HCT116 (cell line): Measurements from ENCODE around the gene UBAP2. TPM values are rescaled to one million over a fixed set of nuclear protein-coding genes. Genes with fewer than 3 reads are reported as not detected.

Experiments
- ATAC-seq: fragments of 200-7000 bp; cut with Tn5 transposase; 2 replicates; pipeline ENCODE4 v1.9.1; 2020; ENCODE audit warnings: mild to moderate bottlenecking, moderate library complexity
- BruUV-seq: library from RNA; stranded (reverse); fragments of 400-500 nt; replicated peaks from 2 replicates; lab custom pipeline; 2021; lab: Mats Ljungman, UMichigan
- CTCF ChIA-PET: fragments of 300-600 bp; sonication (Branson Sonifier 250); formaldehyde crosslinking; loops from one replicate; lab custom pipeline; 2021; ENCODE audit warnings: antibody characterized with exemption; lab: Charles Lee
- POLR2A ChIA-PET: fragments of 300-600, 350-600 bp; sonication (Branson Sonifier 250); formaldehyde crosslinking; loops from one replicate; lab custom pipeline; 2021; ENCODE audit warnings: antibody characterized with exemption; lab: Charles Lee
- RAD21 ChIA-PET, 2 experiments: fragments of 300-600 bp; sonication (Branson Sonifier 250); formaldehyde crosslinking; loops; one replicate each; lab custom pipeline; 2023; ENCODE audit warnings: low total read pairs in 2 of 2; ENCODE audit not compliant: uncharacterized antibody in 2 of 2, unreplicated experiment in 2 of 2, low non-redundant PET in 1 of 2; lab: Charles Lee
- DNase-seq: peaks from one replicate; pipeline ENCODE4 v3.0.0-alpha.2; 2010; ENCODE audit warnings: low read depth, low spot score
- H2AFZ ChIP-seq: fragments of 200-600 bp; shearing (Covaris generic), sonication (generic); 2 replicates; pipeline ENCODE4 v1.6.1; 2017; ENCODE audit warnings: low read depth, mixed run types, mixed read lengths, antibody characterized with exemption, low read length; ENCODE audit not compliant: poor library complexity, severe bottlenecking
- H3K27ac ChIP-seq: 2 replicates; pipeline ENCODE4 v1.5.1; 2012; ENCODE audit warnings: low read depth, low read length
- H3K27me3 ChIP-seq: fragments of 200-600 bp; sonication (generic); 2 replicates; pipeline ENCODE4 v1.6.1; 2016; ENCODE audit warnings: mixed run types, low read length, mixed read lengths; ENCODE audit not compliant: insufficient read depth
- H3K36me3 ChIP-seq, 2 experiments: fragments of 200-500 bp in 1 of 2; fragments of 200-600 bp in 1 of 2; sonication (Bioruptor generic) in 1 of 2; sonication (generic) in 1 of 2; 2 replicates each; pipeline versions ENCODE4 v1.5.1 to v1.6.1; 2014 to 2016; ENCODE audit warnings: low read length in 2 of 2, inconsistent platforms in 1 of 2, mixed read lengths in 1 of 2, mixed run types in 1 of 2; ENCODE audit not compliant: insufficient read depth in 2 of 2, control insufficient read depth in 1 of 2
- H3K4me1 ChIP-seq, 2 experiments: fragments of 200-600 bp in 1 of 2; sonication (generic) in 1 of 2; 2 replicates each; pipeline versions ENCODE4 v1.5.1 to v1.6.1; 2012 to 2017; ENCODE audit warnings: low read length in 2 of 2, inconsistent platforms in 1 of 2, mild to moderate bottlenecking in 1 of 2, mixed read lengths in 1 of 2, mixed run types in 1 of 2, moderate library complexity in 1 of 2; ENCODE audit not compliant: insufficient read depth in 2 of 2, control insufficient read depth in 1 of 2
- H3K4me2 ChIP-seq: fragments of 200-600 bp; sonication (generic); 2 replicates; pipeline ENCODE4 v1.6.1; 2017; ENCODE audit warnings: mixed run types, low read length, mixed read lengths
- H3K4me3 ChIP-seq, 2 experiments: fragments of 200-600 bp in 1 of 2; sonication (generic) in 1 of 2; replicated peaks in 1 of 2; 2 replicates each; pipeline ENCODE4 v1.5.1; 2011 to 2016; ENCODE audit warnings: low read length in 2 of 2, control low read depth in 1 of 2, low read depth in 1 of 2, mild to moderate bottlenecking in 1 of 2, mixed read lengths in 1 of 2, mixed run types in 1 of 2
- H3K79me2 ChIP-seq: fragments of 200-600 bp; sonication (generic); 2 replicates; pipeline ENCODE4 v1.6.1; 2017; ENCODE audit warnings: mild to moderate bottlenecking, mixed run types, low read length, moderate library complexity, mixed read lengths; ENCODE audit not compliant: insufficient read depth
- H3K9ac ChIP-seq: fragments of 200-600 bp; sonication (generic); 2 replicates; pipeline ENCODE4 v1.6.1; 2016; ENCODE audit warnings: low read length, mixed read lengths
- H3K9me2 ChIP-seq: fragments of 200-600 bp; sonication (generic), shearing (Covaris generic); 2 replicates; pipeline ENCODE4 v1.6.1; 2017; ENCODE audit warnings: mixed run types, mild to moderate bottlenecking, moderate library complexity; ENCODE audit not compliant: insufficient read depth
- H3K9me3 ChIP-seq, 2 experiments: fragments of 200-500 bp in 1 of 2; fragments of 200-600 bp in 1 of 2; sonication (Bioruptor generic) in 1 of 2; sonication (generic) in 1 of 2; 2 replicates each; pipeline ENCODE4 v1.6.1; 2014 to 2017; ENCODE audit warnings: low read length in 2 of 2, mixed read lengths in 2 of 2, inconsistent platforms in 1 of 2, low read depth in 1 of 2, mild to moderate bottlenecking in 1 of 2, mixed run types in 1 of 2, moderate library complexity in 1 of 2; ENCODE audit not compliant: control insufficient read depth in 1 of 2, insufficient read depth in 1 of 2
- H4K20me1 ChIP-seq: fragments of 200-600 bp; sonication (generic), shearing (Covaris generic); 2 replicates; pipeline ENCODE4 v1.6.1; 2017; ENCODE audit warnings: mixed run types, mild to moderate bottlenecking, moderate library complexity; ENCODE audit not compliant: insufficient read depth
- CEBPB ChIP-seq: IDR thresholded peaks from 2 replicates; pipeline ENCODE4 v1.6.1; 2012; ENCODE audit warnings: low read depth
- CTCF ChIP-seq, 3 experiments: fragments of 200-600 bp in 1 of 3; sonication (generic) in 1 of 3; IDR thresholded peaks in 2 of 3; conservative IDR thresholded peaks in 1 of 3; 2 replicates each; pipeline ENCODE4 v1.5.1; 2012 to 2017; ENCODE audit warnings: low read depth in 2 of 3, low read length in 2 of 3, antibody characterized with exemption in 1 of 3, borderline replicate concordance in 1 of 3, control low read depth in 1 of 3, mild to moderate bottlenecking in 1 of 3, mixed read lengths in 1 of 3, mixed run types in 1 of 3, moderate library complexity in 1 of 3; ENCODE audit not compliant: insufficient read depth in 1 of 3
- ELF1 ChIP-seq: IDR thresholded peaks from 2 replicates; pipeline ENCODE4 v1.6.1; 2012; ENCODE audit warnings: low read depth, borderline replicate concordance
- EZH2 ChIP-seq: fragments of 200-600 bp; sonication (generic); IDR thresholded peaks from 2 replicates; pipeline ENCODE4 v1.6.1; 2017; ENCODE audit warnings: antibody characterized with exemption, mixed run types
- EZH2phosphoT487 ChIP-seq: fragments of 200-600 bp; IDR thresholded peaks from 2 replicates; pipeline ENCODE4 v1.6.1; 2018; ENCODE audit warnings: antibody characterized with exemption, borderline replicate concordance
- FOSL1 ChIP-seq: IDR thresholded peaks from 2 replicates; pipeline ENCODE4 v1.6.1; 2012; ENCODE audit warnings: low read depth
- JUND ChIP-seq: IDR thresholded peaks from 2 replicates; pipeline ENCODE4 v1.6.1; 2012
- POLR2A ChIP-seq: IDR thresholded peaks from 2 replicates; pipeline ENCODE4 v1.7.0; 2011; ENCODE audit warnings: borderline replicate concordance; ENCODE audit not compliant: insufficient read depth, insufficient read length; ENCODE audit errors: extremely low read depth
- RAD21 ChIP-seq: IDR thresholded peaks from 2 replicates; pipeline ENCODE4 v1.6.1; 2012; ENCODE audit warnings: low read depth, mild to moderate bottlenecking
- SP1 ChIP-seq: IDR thresholded peaks from 2 replicates; pipeline ENCODE4 v1.6.1; 2012; ENCODE audit warnings: low read depth
- SRF ChIP-seq: IDR thresholded peaks from 2 replicates; pipeline ENCODE4 v1.6.1; 2012; ENCODE audit warnings: low read depth
- intact Hi-C: fragments of 100-400 bp; cut with micrococcal nuclease; formaldehyde crosslinking; loops from 2 replicates; pipeline ENCODE4 v1.10.0; 2022
- total RNA-seq: library from RNA; stranded (reverse); gene quantifications from one replicate; pipeline ENCODE4 v1.2.1, GENCODE V29; 2021; ENCODE audit not compliant: unreplicated experiment
- TF ChIP-seq, protein P1 (sequence below): IDR thresholded peaks from 2 replicates; pipeline ENCODE4 v1.6.1; 2012; ENCODE audit warnings: low read depth

UBAP2 gene
- total RNA-seq, 1 experiment from 2014 or later = 51.3 TPM

DNA sequence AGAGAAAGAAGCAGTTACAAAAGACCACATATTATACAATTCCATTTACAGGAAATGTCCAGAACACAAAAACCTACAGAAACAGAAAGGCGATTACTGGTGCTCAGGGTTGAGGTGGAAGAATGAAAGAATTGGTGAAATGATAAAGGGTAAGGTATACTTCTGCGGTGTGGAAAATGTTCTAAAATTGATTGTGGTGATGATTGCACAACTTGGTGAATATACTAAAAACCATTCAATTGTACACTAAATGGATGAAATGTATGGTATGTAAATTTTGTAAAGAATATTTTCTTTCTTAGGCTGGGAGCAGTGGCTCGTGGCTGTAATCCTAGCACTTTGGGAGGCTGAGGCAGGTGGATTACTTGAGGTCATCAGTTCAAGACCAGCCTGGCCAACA lies 72.3 kb downstream of the UBAP2 start:
- POLR2A ChIA-PET = no interaction called here
- CTCF ChIA-PET = no interaction called here
- RAD21 ChIA-PET = no interaction called here
- intact Hi-C loops = no loop called here
- ATAC-seq = no peak
- Histone ChIP-seq H3K4me3 (no peak overlapping the region), H3K9me2 (no peaks in the 10 kb centered on the region), H3K9ac (no peak overlapping the region), H3K4me1 (no peaks in the 10 kb centered on the region), H3K27ac (no peak overlapping the region), H3K9me3 (no peaks in the 10 kb centered on the region), H3K36me3 (peaks cover 11 to 18% of the 10 kb centered on the region in 2 experiments; a peak in 3 of 4 replicates), H3K79me2 (peaks cover 23% of the 10 kb centered on the region; the same call in 1 of the 2 replicates), H4K20me1 (peaks cover 3% of the 10 kb centered on the region; the same call in 1 of the 2 replicates), H3K4me2 (no peak overlapping the region), H2AFZ (no peak overlapping the region), H3K27me3 (no peaks in the 10 kb centered on the region)
- TF ChIP-seq FOSL1 (no peak), CEBPB (no peak), EZH2phosphoT487 (no peak), SP1 (no peak), RAD21 (no peak), SRF (no peak), ELF1 (no peak), POLR2A (no peak), JUND (no peak), CTCF (IDR thresholded peaks at IDR 0.05 in 2 of 3, conservative IDR thresholded peaks at IDR 0.05 in 1 of 3; ENCODE audit: borderline replicate concordance in 1 of 3, insufficient read depth in 1 of 3, low read depth in 2 of 3, low read length in 2 of 3) (no peak), EZH2 (no peak)
- TF ChIP-seq, protein P1, sequence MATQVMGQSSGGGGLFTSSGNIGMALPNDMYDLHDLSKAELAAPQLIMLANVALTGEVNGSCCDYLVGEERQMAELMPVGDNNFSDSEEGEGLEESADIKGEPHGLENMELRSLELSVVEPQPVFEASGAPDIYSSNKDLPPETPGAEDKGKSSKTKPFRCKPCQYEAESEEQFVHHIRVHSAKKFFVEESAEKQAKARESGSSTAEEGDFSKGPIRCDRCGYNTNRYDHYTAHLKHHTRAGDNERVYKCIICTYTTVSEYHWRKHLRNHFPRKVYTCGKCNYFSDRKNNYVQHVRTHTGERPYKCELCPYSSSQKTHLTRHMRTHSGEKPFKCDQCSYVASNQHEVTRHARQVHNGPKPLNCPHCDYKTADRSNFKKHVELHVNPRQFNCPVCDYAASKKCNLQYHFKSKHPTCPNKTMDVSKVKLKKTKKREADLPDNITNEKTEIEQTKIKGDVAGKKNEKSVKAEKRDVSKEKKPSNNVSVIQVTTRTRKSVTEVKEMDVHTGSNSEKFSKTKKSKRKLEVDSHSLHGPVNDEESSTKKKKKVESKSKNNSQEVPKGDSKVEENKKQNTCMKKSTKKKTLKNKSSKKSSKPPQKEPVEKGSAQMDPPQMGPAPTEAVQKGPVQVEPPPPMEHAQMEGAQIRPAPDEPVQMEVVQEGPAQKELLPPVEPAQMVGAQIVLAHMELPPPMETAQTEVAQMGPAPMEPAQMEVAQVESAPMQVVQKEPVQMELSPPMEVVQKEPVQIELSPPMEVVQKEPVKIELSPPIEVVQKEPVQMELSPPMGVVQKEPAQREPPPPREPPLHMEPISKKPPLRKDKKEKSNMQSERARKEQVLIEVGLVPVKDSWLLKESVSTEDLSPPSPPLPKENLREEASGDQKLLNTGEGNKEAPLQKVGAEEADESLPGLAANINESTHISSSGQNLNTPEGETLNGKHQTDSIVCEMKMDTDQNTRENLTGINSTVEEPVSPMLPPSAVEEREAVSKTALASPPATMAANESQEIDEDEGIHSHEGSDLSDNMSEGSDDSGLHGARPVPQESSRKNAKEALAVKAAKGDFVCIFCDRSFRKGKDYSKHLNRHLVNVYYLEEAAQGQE = no peak
- no TSS peak for BruUV-seq
- DNase-seq = no peak
